ENCODE measurements around the gene DPYSL3. TPM values are rescaled to one million over a fixed set of nuclear protein-coding genes. Genes with fewer than 3 reads are reported as not detected.
"Not testable (repeated sequence)": the region's sequence is repeated elsewhere in the genome, so short reads cannot be mapped to it uniquely, and the experiment has no call there.

Gene DPYSL3
- total and polyA plus RNA-seq, 2 experiments from 2014 or later, result 9.2 to 42.8 TPM

- Histone ChIP-seq H3K9ac (no peak overlapping the region), H3K4me3 (no peak overlapping the region), H4K20me1 (ENCODE audit: insufficient read depth) (no peaks in the 10 kb centered on the region), H2AFZ (no peak overlapping the region), H3K27ac (no peak overlapping the region), H3K36me3 (ENCODE audit: low read depth) (no peaks in the 10 kb centered on the region), H3K9me2 (ENCODE audit: insufficient read depth) (no peaks in the 10 kb centered on the region), H3K27me3 (replicated peaks; ENCODE audit: insufficient read depth) (no peaks in the 10 kb centered on the region), H3F3A (ENCODE audit: insufficient read depth) (no peaks in the 10 kb centered on the region), H3K79me2 (ENCODE audit: insufficient read depth) (no peaks in the 10 kb centered on the region), H3K9me3 (ENCODE audit: low read depth) (no peaks in the 10 kb centered on the region), H3K4me2 (ENCODE audit: unreplicated experiment) (no peak overlapping the region), H3K4me1 (ENCODE audit: insufficient read depth) (no peaks in the 10 kb centered on the region)
- DNase-seq, result no peak
- in situ Hi-C loops (cut with MboI), result no loop called here
- TF ChIP-seq EZH2phosphoT487 (IDR thresholded peaks at IDR 0.05; ENCODE audit: insufficient read depth, low read depth), result no peak
These were observed 138.6 kb downstream of the DPYSL3 start for GRCh38 chr5:147371290-147371689.

- Histone ChIP-seq H3K79me2 (ENCODE audit: insufficient read depth) (no peaks in the 10 kb centered on the region), H3K36me3 (ENCODE audit: low read depth) (no peaks in the 10 kb centered on the region), H3K9me2 (ENCODE audit: insufficient read depth) (no peaks in the 10 kb centered on the region), H3K4me3 (no peak overlapping the region), H3K4me2 (ENCODE audit: unreplicated experiment) (no peak overlapping the region), H3K4me1 (ENCODE audit: insufficient read depth) (no peaks in the 10 kb centered on the region), H3K9me3 (ENCODE audit: low read depth) (no peaks in the 10 kb centered on the region), H3K27ac (no peak overlapping the region), H3K9ac (no peak overlapping the region), H3F3A (ENCODE audit: insufficient read depth) (no peaks in the 10 kb centered on the region), H2AFZ (no peak overlapping the region), H4K20me1 (ENCODE audit: insufficient read depth) (no peaks in the 10 kb centered on the region), H3K27me3 (replicated peaks; ENCODE audit: insufficient read depth) (no peaks in the 10 kb centered on the region; the same call in 1 of the 2 replicates)
- TF ChIP-seq EZH2phosphoT487 (IDR thresholded peaks at IDR 0.05; ENCODE audit: insufficient read depth, low read depth) (no peak), EZH2 (IDR thresholded peaks at IDR 0.05; ENCODE audit: insufficient read depth, poor library complexity, severe bottlenecking) (no peak)
- 1 to 7% methylated on average over 2 of the region's 2 CpGs for WGBS, 2 experiments (ENCODE audit: low coverage in 1 of 2, low lambda C conversion rate in 2 of 2, missing lambda C conversion rate in 2 of 2)
- peak; percentile 56 for DNase-seq
- in situ Hi-C loops (cut with MboI), result loop anchor here (10.0 kb wide), 1 partner anchor 145 kb away; no protein-coding TSS in a partner anchor
These were observed 140.0 kb downstream of the DPYSL3 start for GRCh38 chr5:147369742-147370374.

GRCh38 chr5:147367381-147367780 is 142.5 kb downstream of the DPYSL3 start:
- not testable (repeated sequence) for H3K9ac ChIP-seq; H3K27ac ChIP-seq; H3K9me3 ChIP-seq (ENCODE audit: low read depth); H3K4me3 ChIP-seq; H3K4me2 ChIP-seq (ENCODE audit: unreplicated experiment); H3K79me2 ChIP-seq (ENCODE audit: insufficient read depth); H2AFZ ChIP-seq; H3K27me3 ChIP-seq (replicated peaks; ENCODE audit: insufficient read depth); H3F3A ChIP-seq (ENCODE audit: insufficient read depth); DNase-seq; H3K4me1 ChIP-seq (ENCODE audit: insufficient read depth); H3K36me3 ChIP-seq (ENCODE audit: low read depth); H4K20me1 ChIP-seq (ENCODE audit: insufficient read depth); H3K9me2 ChIP-seq (ENCODE audit: insufficient read depth)
- in situ Hi-C loops (cut with MboI), result loop anchor here (10.0 kb wide), 1 partner anchor 143 kb away; no protein-coding TSS in a partner anchor
- 84 to 88% methylated on average over 6 of the region's 6 CpGs for WGBS, 2 experiments (ENCODE audit: low coverage in 1 of 2, low lambda C conversion rate in 2 of 2, missing lambda C conversion rate in 2 of 2)

- H3K79me2 ChIP-seq (ENCODE audit: insufficient read depth), result no peaks in the 10 kb centered on the region
- WGBS, 2 experiments (ENCODE audit: low coverage in 1 of 2, low lambda C conversion rate in 2 of 2, missing lambda C conversion rate in 2 of 2), result 57 to 67% methylated on average over 4 of the region's 4 CpGs
- H3K36me3 ChIP-seq (ENCODE audit: low read depth), result no peaks in the 10 kb centered on the region
- no peaks in the 10 kb centered on the region for H3F3A ChIP-seq (ENCODE audit: insufficient read depth)
- H4K20me1 ChIP-seq (ENCODE audit: insufficient read depth), result no peaks in the 10 kb centered on the region
- H3K4me1 ChIP-seq (ENCODE audit: insufficient read depth), result no peaks in the 10 kb centered on the region
- DNase-seq, result no peak
- H3K4me3 ChIP-seq, result no peak overlapping the region
- H2AFZ ChIP-seq, result no peak overlapping the region
- H3K4me2 ChIP-seq (ENCODE audit: unreplicated experiment), result no peak overlapping the region
- H3K9me2 ChIP-seq (ENCODE audit: insufficient read depth), result no peaks in the 10 kb centered on the region
- H3K27ac ChIP-seq, result no peak overlapping the region
- H3K9me3 ChIP-seq (ENCODE audit: low read depth), result no peaks in the 10 kb centered on the region
- H3K27me3 ChIP-seq (replicated peaks; ENCODE audit: insufficient read depth), result no peaks in the 10 kb centered on the region; the same call in none of the 2 replicates
- TF ChIP-seq EZH2phosphoT487 (IDR thresholded peaks at IDR 0.05; ENCODE audit: insufficient read depth, low read depth) (no peak), EZH2 (IDR thresholded peaks at IDR 0.05; ENCODE audit: insufficient read depth, poor library complexity, severe bottlenecking) (no peak)
- in situ Hi-C loops (cut with MboI), result loop anchor here (10.0 kb wide), 1 partner anchor 137 kb away; no protein-coding TSS in a partner anchor
- no peak overlapping the region for H3K9ac ChIP-seq
These were observed 148.3 kb downstream of the DPYSL3 start for GRCh38 chr5:147361441-147362175.
